Left ventricle myocardium inferior (tissue), 1 donor: ENCODE measurements around the gene ADGRL4. TPM values are rescaled to one million over a fixed set of nuclear protein-coding genes. Genes with fewer than 3 reads are reported as not detected.

Experiments used
- DNase-seq: peaks from one replicate; pipeline ENCODE4 v3.0.0-alpha.2; 2020
- H3K27ac ChIP-seq: fragments of 200-600 bp; replicated peaks from 2 replicates; pipeline ENCODE4 v1.8.0; 2021
- H3K27me3 ChIP-seq: fragments of 200-600 bp; 2 replicates; pipeline ENCODE4 v1.8.0; 2021; ENCODE audit warnings: low read depth
- H3K36me3 ChIP-seq: fragments of 200-600 bp; 2 replicates; pipeline ENCODE4 v1.8.0; 2021
- H3K4me1 ChIP-seq: fragments of 200-600 bp; 2 replicates; pipeline ENCODE4 v1.8.0; 2021
- H3K4me3 ChIP-seq: fragments of 200-600 bp; 2 replicates; pipeline ENCODE4 v1.8.0; 2021; ENCODE audit warnings: mild to moderate bottlenecking, moderate library complexity
- H3K9me3 ChIP-seq: fragments of 200-600 bp; replicated peaks from 2 replicates; pipeline ENCODE4 v1.8.0; 2021
- CTCF ChIP-seq: fragments of 200-600 bp; IDR thresholded peaks from 2 replicates; pipeline ENCODE4 v1.8.0; 2021; ENCODE audit warnings: antibody characterized with exemption, mild to moderate bottlenecking, borderline replicate concordance
- intact Hi-C: fragments of 100-400 bp; cut with micrococcal nuclease; formaldehyde crosslinking; loops from one replicate; pipeline ENCODE4 v1.11.0; 2022
- total RNA-seq: library from RNA; stranded (reverse); fragmentation: NEBNext Ultra II Directional; extraction: Animal tissue kit (Norgen Biotek cat#: 25700); gene quantifications from one replicate; pipeline ENCODE4 v1.2.1, GENCODE V29; 2021
- donor health status: DM: no; HTN: yes; CAD: no; lungs with severe emphysema.

Gene ADGRL4
- total RNA-seq, 1 donor from 2014 or later, result 19.3 TPM

DNA sequence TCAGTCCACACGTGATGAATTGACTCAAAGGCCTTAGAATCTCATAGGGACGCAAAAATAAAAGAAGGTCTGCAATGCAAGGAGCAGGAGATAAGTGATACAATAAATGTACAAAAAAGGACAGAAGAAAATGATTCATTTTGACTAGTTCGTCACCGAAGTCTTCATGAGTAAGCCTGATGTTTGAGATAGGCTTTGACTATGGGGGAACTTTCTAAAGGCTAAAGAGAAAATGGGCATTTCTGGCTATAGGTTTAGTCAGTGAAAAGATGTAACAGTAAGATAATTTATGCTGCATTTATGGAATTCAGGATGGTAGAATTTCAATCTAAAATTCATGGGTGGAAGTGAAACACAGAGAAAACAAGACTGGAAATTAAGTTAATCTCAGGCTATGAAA is 163.0 kb downstream of the ADGRL4 start:
- peaks cover 15% of the 10 kb centered on the region for H3K4me1 ChIP-seq
- no peak for DNase-seq
- no peak for TF ChIP-seq CTCF
- H3K9me3 ChIP-seq, result no peaks in the 10 kb centered on the region
- no peaks in the 10 kb centered on the region for H3K27me3 ChIP-seq
- no peak overlapping the region for H3K4me3 ChIP-seq
- H3K36me3 ChIP-seq, result no peaks in the 10 kb centered on the region
- intact Hi-C loops, result loop anchor here (5.0 kb wide), 1 partner anchor 354 kb away; no protein-coding TSS in a partner anchor
- no peak overlapping the region for H3K27ac ChIP-seq

DNA sequence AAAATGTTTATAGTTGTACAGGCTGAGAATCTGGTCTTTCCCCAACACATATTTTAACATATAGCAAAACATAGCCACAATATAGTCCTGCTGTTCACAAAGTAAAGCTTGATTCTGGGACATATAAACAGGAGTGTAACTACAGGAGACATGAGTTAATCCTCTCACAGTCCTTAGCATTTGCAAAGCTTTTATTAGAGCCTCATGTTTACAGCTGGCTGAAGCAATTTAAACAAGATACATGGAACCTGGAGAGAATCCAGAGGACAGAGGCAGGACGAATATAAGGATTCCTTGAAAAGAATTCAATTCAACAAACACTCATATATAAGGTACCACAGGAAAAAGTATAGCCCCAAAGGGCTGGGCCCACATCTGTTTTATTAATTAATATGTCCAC is 163.4 kb downstream of the ADGRL4 start:
- Histone ChIP-seq H3K36me3 (no peaks in the 10 kb centered on the region), H3K27me3 (no peaks in the 10 kb centered on the region), H3K9me3 (no peaks in the 10 kb centered on the region), H3K4me3 (no peak overlapping the region), H3K27ac (no peak overlapping the region), H3K4me1 (peaks cover 15% of the 10 kb centered on the region)
- intact Hi-C loops, result loop anchor here (5.0 kb wide), 1 partner anchor 354 kb away; no protein-coding TSS in a partner anchor
- DNase-seq, result no peak
- TF ChIP-seq CTCF, result no peak

GRCh38 chr1:78840453-78841271 is 165.9 kb downstream of the ADGRL4 start:
- DNase-seq, result no peak
- H3K4me1 ChIP-seq, result peaks cover 15% of the 10 kb centered on the region
- no peaks in the 10 kb centered on the region for H3K36me3 ChIP-seq
- intact Hi-C loops, result loop anchor here (5.0 kb wide), 1 partner anchor 357 kb away; no protein-coding TSS in a partner anchor
- H3K27me3 ChIP-seq, result no peaks in the 10 kb centered on the region
- no peak overlapping the region for H3K4me3 ChIP-seq
- no peaks in the 10 kb centered on the region for H3K9me3 ChIP-seq
- no peak for TF ChIP-seq CTCF
- H3K27ac ChIP-seq, result no peak overlapping the region
